GM13977 (cell line): ENCODE measurements around the gene HOXA11.

Experiments used
- DNase-seq: peaks from one replicate; pipeline ENCODE4 v3.0.0; 2012; ENCODE audit warnings: low spot score
- CTCF ChIP-seq: IDR thresholded peaks from 2 replicates; pipeline ENCODE4 v1.5.1; 2012; ENCODE audit warnings: mild to moderate bottlenecking, control low read depth; ENCODE audit not compliant: insufficient read depth; ENCODE audit errors: extremely low read depth, missing control alignments
- in situ Hi-C: fragments of 300-500 bp; cut with MboI; formaldehyde crosslinking; loops from one replicate; pipeline ENCODE4 v1.12.0; 2022; ENCODE audit warnings: low sequenced_read_pairs, low pct_unique_long_range_greater_than_20kb, mixed read lengths, inconsistent platforms; ENCODE audit not compliant: unreplicated experiment

HOXA11 gene

GRCh38 chr7:27183682-27184336 is 1.2 kb downstream of the HOXA11 start:
- DNase-seq = no peak
- in situ Hi-C loops = no loop called here
- TF ChIP-seq CTCF = no peak

- no peak for DNase-seq
- in situ Hi-C loops = no loop called here
Measured at GRCh38 chr7:27182861-27183681, 2.0 kb downstream of the HOXA11 start.

GRCh38 chr7:27182285-27182841 is 2.7 kb downstream of the HOXA11 start:
- no peak for TF ChIP-seq CTCF
- in situ Hi-C loops = no loop called here
- no peak for DNase-seq

More at GRCh38 chr7:27182861-27183681, 2.0 kb downstream of the HOXA11 start:
- no peak for TF ChIP-seq CTCF

- in situ Hi-C loops = no loop called here
- TF ChIP-seq CTCF = no peak
Measured at GRCh38 chr7:27181795-27182275, 3.2 kb downstream of the HOXA11 start.

GRCh38 chr7:27180431-27181420 is 4.3 kb downstream of the HOXA11 start:
- in situ Hi-C loops = no loop called here
- TF ChIP-seq CTCF = no peak
- DNase-seq = no peak

More at GRCh38 chr7:27181795-27182275, 3.2 kb downstream of the HOXA11 start:
- DNase-seq = no peak
